Stimulated activated CD4-positive, alpha-beta T cell treated with anti-CD3 and anti-CD28 coated beads, Interleukin-1b, Interleukin-23, amount 100 ng/mL, for 1 hour (primary cell): ENCODE data around the gene ZNF823.

Source experiments
- DNase-seq, 2 donors: peaks; one replicate each; pipeline ENCODE4 v3.0.0-alpha.2; 2020; ENCODE audit warnings: low read depth in 2 of 2

Gene ZNF823

DNA sequence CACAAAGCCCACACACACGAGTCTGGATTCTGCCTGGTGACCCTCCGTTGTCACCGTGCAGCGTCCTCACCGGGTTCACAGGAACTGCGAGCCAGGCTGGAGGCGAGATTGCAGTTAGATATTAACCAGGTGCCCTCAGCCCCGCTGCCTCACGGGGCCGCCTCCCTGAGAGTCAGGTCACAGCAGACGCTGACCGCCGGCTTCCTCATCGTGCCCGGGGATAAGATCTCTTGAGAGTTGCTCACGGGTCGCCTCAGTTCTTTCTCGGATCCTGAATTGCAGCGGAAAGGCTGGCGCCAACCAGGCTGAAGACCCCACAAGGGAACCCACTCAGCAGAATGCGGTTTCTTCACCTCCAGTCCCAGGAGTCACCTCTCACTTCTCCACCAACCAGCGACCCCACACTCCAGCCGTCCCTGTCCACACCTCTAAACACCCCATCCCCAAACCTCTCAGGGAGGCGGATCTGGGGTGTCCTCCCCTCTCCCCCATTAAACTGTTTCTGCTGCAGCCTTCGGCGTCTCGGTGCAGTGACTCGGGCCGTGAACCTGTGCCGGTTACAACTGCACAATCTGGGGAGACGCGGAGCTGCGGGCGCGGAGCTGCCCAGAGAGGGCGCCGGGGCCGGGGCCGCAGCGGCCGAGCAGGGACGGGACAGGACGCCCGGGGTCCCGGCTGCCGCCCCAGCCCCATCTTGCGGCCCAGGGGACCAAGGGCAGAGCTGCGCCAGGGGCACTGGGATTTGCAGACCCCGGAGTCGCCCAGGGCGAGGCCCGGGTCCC lies 591 bp downstream of the ZNF823 start:
- peak in 1 of 2 donors; percentile 4 for DNase-seq

DNA sequence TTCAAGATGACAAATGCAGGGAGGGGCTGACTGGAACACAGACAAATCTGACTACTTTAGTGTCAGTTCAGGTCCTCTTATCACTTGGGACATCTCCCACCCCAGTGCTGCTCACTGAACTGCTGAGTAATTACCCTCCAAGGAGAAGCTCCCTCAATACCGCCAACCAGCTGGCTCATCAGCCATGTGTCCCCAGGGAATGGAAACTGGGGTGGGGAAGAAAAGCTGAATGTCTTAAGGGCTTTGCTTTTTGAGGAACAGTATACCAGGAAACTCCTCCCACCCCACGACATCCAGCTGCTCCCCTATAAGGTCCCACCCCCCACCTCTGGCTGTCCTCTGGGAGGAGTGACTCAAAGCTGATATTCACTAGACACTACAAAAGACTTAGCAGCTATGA lies 2.0 kb downstream of the ZNF823 start:
- DNase-seq = no peak

DNA sequence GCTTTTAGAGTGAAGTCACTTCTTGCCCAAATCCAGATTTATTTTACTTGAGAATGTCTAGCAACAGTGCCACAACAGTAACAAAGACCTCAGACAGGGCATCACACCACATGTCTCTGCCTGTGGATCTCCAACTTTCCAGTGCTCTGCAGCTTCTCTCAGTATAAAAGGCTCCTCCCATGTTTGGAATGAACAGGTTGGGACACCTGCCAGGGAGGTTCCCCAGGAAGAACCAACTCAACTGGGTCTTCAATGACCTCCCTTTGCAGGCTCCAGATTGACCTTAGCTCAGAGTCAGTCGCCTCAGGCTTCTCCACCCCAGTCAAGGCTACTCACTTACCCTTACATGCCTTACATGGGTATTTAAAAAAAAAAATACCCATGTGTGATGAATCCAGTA lies 3.4 kb downstream of the ZNF823 start:
- DNase-seq = no peak

DNA sequence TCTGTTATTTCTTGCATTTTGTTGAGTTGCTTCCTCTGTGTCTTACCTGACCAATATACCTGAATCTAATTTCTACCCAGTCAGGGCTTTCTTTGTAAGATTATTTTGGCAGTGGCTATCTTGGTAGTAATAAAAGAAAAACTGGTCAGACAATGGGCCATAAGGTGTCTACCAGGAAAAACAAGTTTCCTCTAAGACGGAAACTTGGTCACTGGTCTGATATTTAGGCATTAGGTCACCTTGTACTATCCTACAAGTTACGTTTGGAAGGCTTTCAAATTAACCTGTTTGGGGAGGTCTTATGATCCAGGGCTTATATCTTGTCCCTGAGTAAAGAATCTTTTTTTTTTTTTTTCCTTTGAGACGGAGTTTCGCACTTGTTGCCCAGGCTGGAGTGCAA lies 9.2 kb downstream of the ZNF823 start:
- DNase-seq = no peak

DNA sequence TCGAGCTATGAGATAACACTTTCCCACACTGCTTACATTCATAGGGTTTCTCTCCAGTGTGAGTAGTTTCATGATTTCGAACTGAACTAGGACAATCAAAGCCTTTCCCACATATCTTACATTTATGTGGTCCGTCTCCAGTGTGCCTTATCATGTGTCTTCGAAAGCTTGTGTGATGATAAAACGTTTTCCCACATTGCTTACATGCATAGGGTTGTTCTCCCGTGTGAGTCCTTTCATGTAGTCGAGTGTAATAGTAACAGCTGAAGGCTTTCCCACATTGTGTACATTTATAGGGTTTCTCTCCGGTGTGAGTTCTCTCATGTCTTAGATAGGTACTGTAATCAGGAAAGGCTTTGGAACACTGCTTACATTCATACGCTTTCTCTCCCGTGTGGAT lies 16.3 kb downstream of the ZNF823 start:
- DNase-seq = no peak

DNA sequence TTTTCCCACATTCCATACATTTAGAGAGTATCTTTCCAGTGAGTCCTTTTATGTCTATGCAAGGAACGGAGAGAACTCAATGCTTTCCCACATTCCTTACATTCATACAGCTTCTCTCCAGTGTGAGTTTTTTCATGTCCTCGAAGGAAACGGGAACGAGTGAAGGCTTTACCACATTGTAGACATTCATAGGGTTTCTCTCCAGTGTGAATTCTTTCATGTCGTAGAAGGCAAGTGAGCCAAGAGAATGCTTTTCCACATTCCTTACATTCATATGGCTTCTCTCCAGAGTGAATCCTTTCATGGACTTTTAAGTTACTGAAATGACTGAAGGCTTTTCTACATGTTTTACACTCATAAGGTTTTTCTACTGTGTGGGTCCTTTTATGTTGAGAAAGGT lies 17.1 kb downstream of the ZNF823 start:
- DNase-seq = no peak

DNA sequence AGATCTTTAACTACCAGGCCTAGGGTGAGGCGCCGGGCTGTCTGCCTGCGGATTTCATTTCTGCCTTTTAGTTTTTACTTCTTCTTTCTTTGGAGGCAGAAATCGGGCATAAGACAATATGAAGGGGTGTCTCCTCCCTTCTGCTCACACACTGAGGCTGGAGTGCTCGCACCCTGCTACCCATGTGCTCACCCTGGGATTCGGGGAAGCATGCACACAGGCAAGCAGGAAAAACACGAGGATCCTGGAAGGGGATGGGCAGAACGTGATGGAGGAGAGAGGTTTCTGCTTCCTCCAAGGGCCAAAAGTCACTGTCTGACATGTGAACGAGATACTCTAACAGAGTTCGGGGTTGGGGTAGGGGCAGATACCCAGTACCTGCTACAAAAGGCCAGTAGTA lies 28.4 kb downstream of the ZNF823 start:
- no peak for DNase-seq

DNA sequence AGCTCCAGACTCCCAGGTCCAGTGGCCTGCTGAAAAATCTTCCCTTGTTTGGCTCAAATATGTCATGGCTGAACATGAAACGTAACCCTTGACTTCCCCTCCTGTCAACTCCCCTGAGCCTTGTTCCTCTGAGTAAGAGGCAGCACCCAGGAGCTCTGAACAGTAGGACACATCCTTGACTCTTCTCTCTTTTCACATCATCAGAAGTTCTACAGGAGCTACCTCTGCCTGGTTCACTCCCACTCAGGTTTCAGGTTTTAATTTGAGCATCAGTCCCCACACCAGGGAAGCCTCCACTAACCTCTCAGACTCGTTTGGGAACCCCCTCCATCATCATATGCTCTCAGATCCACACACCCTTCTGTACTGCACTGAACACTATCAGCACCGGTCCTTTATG lies 30.3 kb downstream of the ZNF823 start:
- DNase-seq = no peak

DNA sequence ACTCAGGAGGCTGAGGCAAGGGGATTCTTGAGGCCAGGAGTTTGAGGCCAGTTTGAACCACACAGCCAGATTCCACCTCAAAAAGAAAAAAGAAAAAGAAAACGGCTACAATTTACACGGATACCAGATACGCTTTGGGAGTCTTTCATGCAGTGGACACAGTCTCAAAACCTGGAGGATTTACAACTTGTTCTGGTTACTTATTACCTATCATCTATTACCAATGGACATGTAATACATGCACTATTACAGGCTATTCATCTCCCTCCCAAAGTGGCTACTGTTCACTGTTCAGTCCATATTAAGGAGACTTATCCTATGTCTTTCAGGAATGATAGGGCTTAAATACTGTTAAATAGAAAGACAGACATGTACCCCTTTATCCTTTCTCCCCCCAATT lies 33.3 kb downstream of the ZNF823 start:
- no peak for DNase-seq

DNA sequence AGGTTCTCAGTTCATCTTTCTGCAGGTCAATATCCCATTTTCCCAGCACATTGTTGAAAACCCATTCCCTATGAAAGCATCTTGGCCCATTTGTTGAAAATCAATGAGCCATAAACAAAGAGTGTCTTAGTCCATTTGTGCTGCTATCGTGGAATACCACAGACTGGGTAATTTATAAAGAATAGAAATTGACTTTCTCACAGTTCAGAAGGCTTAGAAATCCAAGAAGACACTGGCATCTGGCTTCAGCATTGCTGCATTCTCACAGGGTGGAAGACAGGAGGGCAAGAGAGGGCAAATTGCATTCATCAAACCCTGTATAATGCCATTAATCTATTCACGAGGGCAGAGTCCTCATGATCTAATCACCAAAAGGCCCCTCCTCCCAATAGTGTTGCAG lies 34.1 kb downstream of the ZNF823 start:
- no peak for DNase-seq

DNA sequence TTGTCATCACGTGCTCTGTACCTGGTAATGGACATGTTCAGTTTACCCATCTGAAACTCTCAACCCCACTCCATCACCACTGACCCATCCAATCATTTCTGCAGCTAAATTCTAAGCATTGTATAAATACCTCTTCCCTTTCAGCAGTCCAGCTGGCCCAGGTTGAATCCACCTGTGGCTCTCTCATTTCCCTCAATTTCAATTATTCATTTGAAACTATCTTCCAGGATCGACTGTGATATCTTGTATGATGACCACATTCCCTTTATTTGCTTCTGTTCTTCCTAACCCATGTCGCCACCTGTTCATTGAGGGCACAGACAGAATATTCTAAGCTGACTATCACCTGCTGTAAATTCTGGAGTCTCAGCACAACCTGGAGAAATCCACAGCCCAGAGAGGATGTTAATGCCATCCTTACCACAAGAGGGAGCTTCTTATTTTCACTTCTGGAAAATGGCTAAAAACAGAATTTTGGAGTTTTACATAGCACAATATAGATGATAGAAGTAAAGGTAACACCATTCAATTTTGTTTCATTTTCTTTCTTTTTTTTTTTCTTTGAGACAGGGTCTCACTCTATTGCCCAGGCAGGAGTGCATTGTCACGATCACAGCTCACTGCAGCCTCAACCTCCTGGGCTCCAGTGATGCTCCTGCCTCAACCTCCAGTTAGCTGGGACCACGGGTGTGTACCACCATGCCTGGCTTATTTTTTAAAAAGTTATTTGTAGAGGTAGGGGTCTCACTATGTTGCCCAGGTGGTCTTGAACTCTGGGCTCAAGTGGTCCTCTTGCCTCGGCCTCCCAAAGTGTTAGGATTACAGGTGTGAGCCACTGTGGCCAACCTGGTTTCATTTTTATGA lies 38.6 kb downstream of the ZNF823 start:
- no peak for DNase-seq

DNA sequence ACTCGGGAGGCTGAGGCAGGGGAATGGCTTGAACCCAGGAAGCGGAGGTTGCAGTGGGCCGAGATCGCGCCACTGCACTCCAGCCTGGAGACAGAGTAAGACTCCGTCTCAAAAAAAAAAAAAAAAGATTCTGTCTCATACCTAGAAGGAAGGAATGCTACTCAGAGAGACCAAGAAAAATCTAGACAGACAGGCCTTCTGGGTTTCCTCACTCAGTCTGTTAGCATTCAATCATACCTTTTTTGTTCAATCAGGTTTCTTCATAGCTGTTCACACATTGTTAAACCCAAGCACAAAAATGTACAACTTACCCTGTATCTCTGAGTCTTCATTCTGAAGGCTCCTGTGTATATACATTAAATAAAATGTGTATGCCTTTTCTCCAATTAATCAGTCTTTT lies 40.5 kb downstream of the ZNF823 start:
- no peak for DNase-seq

DNA sequence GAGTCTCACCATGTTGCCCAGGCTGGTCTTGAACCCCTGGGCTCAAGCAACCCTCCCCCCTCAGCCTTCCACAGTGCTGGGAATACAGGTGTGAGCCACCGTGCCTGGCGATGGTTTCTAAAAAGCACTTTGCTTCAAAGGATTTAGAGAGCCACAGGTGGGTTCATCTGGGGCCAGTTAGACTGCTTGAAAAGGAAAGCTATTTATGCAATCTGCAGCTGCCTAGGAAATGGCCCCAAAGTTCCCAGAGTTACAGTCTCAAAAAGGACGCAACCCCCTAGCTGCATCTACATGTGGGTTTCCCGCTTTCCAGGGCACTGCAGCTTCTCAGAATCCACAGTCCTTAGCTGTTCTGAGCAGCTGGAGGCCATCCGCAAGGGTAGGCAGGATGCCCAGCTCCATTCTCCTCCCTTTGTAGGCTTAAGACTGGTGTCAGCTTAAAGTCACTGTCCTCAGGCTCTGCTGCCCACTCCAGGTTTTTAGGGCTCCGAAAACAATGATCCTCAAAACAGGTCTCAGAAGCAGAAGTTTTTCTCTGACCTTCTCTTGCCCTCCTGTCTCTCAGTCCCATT lies 41.4 kb downstream of the ZNF823 start:
- DNase-seq = no peak

DNA sequence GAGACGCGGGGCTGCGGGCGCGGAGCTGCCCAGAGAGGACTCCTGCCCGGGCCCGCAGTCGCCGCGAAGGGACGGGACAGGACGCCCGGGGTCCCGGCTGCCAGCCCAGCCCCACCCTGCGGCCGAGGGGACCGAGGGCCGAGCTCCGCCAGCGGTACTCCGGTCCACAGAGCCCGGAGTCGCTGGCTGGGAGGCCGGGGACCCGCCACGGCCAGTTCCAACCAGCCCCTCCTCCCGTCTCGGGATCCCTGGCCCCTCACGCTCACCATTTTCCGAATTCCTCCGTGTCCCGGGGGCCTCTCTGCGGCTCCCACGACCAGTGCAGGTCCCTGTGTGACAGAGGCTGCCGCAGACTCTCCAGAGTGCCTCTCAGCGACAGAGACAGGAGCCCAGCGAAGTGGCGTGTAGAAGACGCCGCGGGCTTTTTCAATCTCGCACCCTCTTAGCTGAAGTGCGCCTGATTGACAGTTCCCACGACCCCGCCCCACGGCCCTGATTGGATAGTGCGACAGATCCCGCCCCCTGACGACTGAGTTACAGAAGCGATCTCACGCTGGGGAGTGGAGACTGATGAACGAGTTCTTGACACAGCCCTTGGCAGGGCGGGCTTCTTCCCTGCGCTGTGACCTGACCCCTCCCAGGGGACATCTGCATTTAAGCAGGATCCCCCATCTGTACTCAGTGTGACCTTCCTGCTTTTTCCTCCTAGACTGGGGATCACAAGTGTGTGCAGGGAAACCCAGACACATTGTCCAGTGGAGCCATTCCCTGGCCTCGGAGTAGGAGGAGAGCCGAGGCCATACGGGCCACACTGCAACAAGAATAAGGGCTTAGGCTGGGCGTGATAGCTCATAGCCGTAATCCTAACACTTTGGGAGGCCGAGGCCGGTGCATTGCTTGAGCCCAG lies 44.0 kb downstream of the ZNF823 start:
- peak; percentile 32 to 87 for DNase-seq

DNA sequence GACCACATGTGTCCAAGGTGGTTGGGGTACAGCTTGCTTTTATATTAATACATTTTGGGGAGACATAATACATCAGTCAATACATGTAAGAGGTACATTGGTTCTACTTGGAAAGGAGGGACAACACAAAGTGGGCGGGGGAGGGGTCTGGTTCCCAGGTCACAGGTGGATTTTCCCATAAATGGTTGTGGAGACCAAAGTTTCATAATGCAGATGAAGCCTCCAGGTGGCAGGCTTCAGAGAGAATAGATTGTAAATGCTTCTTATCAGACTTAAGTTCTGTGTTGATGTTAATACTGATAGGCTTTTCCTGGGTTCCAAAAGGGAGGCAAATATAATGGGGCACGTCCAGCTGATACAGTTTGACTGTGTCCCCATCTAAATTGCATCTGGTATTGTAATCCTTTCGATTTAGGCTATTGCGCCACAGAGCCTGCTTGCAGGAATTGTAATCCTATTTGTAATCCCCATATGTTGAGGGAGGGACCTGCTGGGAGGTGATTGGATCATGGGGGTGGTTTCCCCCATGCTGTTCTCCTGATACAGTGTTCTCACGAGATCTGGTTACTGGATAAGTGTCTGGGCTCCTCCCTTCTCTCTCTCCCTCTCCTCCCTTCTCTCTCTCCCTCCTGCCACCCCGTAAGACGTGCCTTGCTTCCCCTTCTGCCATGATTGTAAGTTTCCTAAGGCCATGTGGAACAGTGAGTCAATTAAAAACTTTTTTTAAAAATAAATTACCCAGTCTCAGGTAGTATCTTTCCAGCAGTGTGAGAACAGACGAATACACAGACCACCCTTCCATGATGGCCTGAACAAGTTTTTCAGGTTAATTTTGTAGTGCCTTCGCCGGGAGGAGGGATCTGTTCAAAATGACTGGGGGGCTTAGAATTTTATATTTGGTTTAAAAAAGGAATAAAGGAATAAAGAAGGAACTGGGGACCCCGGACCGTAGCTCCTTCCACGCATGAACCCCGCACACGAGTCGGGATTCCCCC lies 44.9 kb downstream of the ZNF823 start:
- no peak for DNase-seq

DNA sequence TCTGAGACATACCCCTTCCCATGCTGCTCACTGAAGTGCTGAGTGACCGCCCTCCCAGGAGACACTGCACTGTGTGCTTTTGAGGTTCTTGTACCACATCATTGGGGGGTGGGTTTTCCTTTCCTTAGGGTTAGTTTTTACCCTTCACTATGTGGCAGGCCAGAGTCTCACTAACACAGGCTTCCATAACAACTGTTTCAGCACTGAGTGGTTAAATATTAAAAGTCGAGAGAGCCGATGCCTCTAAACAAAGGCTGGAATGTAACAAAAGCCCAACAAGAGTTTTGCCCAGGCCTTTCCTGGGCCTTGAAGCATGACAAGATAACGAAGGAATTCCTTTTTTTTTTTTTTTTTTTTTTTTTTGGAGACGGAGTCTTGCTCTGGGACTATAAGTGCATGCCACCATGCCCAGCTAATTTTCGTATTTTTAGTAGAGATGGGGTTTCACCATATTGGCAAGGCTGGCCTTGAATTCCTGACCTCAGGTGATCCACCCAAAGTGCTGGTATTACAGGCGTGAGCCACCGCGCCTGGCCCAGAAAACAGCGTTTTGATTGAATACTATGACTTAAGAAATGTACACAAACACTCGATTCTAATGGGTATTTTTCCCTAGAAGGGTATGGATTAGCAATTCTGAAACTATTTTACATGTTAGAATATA lies 46.5 kb downstream of the ZNF823 start:
- DNase-seq = no peak

DNA sequence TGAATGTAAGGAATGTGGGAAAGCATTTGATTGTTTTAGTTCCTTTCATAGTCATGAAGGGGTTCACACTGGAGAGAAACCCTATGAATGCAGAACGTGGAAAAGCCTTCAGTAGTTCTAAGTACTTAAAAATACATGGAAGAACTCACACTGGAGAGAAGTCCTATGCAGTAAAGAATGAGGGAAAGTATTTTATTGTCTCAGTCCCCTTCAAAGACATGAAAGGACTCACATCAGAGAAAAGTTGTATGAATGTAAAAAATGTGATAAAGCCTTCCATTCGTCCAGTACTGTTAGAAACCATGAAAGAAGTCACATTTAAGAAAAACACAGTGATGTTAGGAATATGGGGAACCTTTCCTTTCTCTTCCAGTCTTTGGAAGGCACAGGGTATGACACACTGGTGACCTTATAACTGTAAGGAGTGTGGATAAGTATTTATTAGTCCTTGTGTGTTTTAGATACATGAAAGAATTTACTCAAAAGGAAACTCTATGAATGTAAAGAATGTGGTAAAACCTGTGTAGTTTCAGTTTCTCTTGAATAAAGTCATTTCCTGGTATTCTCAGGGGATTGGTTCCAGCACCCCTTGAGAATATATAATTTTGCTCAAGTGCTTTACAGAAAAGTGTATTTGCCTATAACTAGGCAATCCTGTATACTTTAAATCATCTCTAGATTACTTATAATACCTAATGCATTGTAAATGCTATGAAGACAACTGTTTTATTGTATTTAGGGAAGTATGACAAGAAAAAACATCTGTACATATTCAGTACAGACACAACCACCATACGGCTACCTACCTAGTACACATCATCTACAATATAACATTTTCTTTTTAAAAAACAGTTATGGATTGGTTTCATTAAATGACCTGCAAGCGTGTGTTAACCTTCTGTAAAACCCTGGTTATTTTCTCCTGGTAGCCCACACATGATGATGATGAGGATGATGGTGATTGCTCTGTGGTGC lies 52.8 kb downstream of the ZNF823 start:
- DNase-seq = no peak

DNA sequence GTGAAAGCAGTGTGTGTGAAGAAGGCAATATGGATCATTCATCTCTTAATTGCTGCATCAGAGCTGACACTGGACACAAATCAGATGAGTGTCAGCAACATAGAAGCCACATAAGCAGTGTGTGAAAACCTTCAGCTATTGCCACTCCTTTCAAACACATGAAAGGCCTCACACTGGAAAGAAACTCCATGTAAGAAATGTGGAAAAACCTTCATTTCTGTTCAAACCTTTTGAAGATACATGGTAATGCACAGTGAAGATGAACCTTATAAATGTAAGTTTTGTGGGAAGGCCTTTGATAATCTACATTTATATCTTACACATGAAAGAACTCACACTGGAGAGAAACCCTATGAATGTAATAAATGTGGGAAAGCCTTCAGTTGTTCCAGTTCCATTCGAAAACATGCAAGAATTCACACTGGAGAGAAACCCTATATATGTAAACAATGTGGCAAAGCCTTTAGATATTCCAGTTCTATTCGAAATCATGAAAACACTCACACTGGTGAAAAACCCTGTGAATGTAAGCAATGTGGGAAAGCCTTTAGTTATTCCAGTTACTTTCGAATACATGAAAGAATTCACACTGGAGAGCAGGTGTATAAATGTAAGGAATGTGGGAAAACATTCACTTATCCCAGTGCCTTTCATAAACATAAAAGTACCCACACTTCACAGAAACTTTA lies 53.6 kb downstream of the ZNF823 start:
- no peak for DNase-seq
